ENCODE results near the gene BICD1.
"Not testable (repeated sequence)": the region's sequence is repeated elsewhere in the genome, so short reads cannot be mapped to it uniquely, and the experiment has no call there.

The BICD1 gene

GRCh38 chr12:32089156-32089555 lies 17.5 kb upstream of the BICD1 start:
- Mint-ChIP-seq H3K4me3 (no peak overlapping the region), H3K27me3 (no peaks in the 10 kb centered on the region), H3K9me3 (no peaks in the 10 kb centered on the region), H3K27ac (no peak overlapping the region), H3K4me1 (no peaks in the 10 kb centered on the region)
- ATAC-seq, result no peak
- no peak for DNase-seq

- Mint-ChIP-seq H3K27ac (no peak overlapping the region), H3K4me3 (no peak overlapping the region), H3K27me3 (no peaks in the 10 kb centered on the region), H3K9me3 (no peaks in the 10 kb centered on the region), H3K4me1 (no peaks in the 10 kb centered on the region)
- no peak for ATAC-seq
- DNase-seq, result no peak
Observed at GRCh38 chr12:32089586-32089985, 17.1 kb upstream of the BICD1 start.

- Mint-ChIP-seq H3K4me1 (no peaks in the 10 kb centered on the region), H3K27me3 (no peaks in the 10 kb centered on the region), H3K27ac (no peak overlapping the region), H3K4me3 (no peak overlapping the region), H3K9me3 (no peaks in the 10 kb centered on the region)
- DNase-seq, result no peak
- ATAC-seq, result no peak
Observed at GRCh38 chr12:32091696-32092095, 15.0 kb upstream of the BICD1 start.

GRCh38 chr12:32098112-32098511 lies 8.5 kb upstream of the BICD1 start:
- H3K27me3 Mint-ChIP-seq, result no peaks in the 10 kb centered on the region
- H3K4me3 Mint-ChIP-seq, result no peak overlapping the region
- no peak for DNase-seq
- no peak overlapping the region for H3K27ac Mint-ChIP-seq
- H3K4me1 Mint-ChIP-seq, result no peaks in the 10 kb centered on the region
- no peak for ATAC-seq
- no peaks in the 10 kb centered on the region for H3K9me3 Mint-ChIP-seq

GRCh38 chr12:32099275-32099674 lies 7.4 kb upstream of the BICD1 start:
- not testable (repeated sequence) for H3K4me1 Mint-ChIP-seq, ATAC-seq, DNase-seq, H3K27ac Mint-ChIP-seq, H3K9me3 Mint-ChIP-seq, H3K4me3 Mint-ChIP-seq, H3K27me3 Mint-ChIP-seq

- no peaks in the 10 kb centered on the region for H3K4me1 Mint-ChIP-seq
- H3K4me3 Mint-ChIP-seq, result no peak overlapping the region
- no peak overlapping the region for H3K27ac Mint-ChIP-seq
- ATAC-seq, result no peak
- H3K27me3 Mint-ChIP-seq, result no peaks in the 10 kb centered on the region
- no peak for DNase-seq
- no peaks in the 10 kb centered on the region for H3K9me3 Mint-ChIP-seq
Observed at GRCh38 chr12:32100361-32100760, 6.3 kb upstream of the BICD1 start.

GRCh38 chr12:32100888-32101287 lies 5.8 kb upstream of the BICD1 start:
- no peak for ATAC-seq
- Mint-ChIP-seq H3K9me3 (no peaks in the 10 kb centered on the region), H3K27ac (no peak overlapping the region), H3K4me1 (peaks cover 2% of the 10 kb centered on the region), H3K27me3 (no peaks in the 10 kb centered on the region), H3K4me3 (no peak overlapping the region)
- DNase-seq, result no peak

- DNase-seq, result no peak
- H3K4me1 Mint-ChIP-seq, result peaks cover 7% of the 10 kb centered on the region
- H3K4me3 Mint-ChIP-seq, result no peak overlapping the region
- no peak overlapping the region for H3K27ac Mint-ChIP-seq
- H3K9me3 Mint-ChIP-seq, result no peaks in the 10 kb centered on the region
- ATAC-seq, result no peak
- H3K27me3 Mint-ChIP-seq, result no peaks in the 10 kb centered on the region
Observed at GRCh38 chr12:32102234-32102633, 4.4 kb upstream of the BICD1 start.

GRCh38 chr12:32104572-32105355 lies 1.9 kb upstream of the BICD1 start:
- Mint-ChIP-seq H3K27me3 (no peaks in the 10 kb centered on the region), H3K27ac (no peak overlapping the region), H3K4me3 (no peak overlapping the region), H3K9me3 (no peaks in the 10 kb centered on the region), H3K4me1 (peaks cover 24% of the 10 kb centered on the region)
- no peak for DNase-seq
- no peak for ATAC-seq

GRCh38 chr12:32105986-32106516 lies 596 bp upstream of the BICD1 start:
- Mint-ChIP-seq H3K4me1 (peaks cover 30% of the 10 kb centered on the region), H3K9me3 (no peaks in the 10 kb centered on the region), H3K4me3 (peak overlapping the region; percentile 86 to 91), H3K27ac (peak overlapping the region; percentile 87 to 91), H3K27me3 (no peaks in the 10 kb centered on the region)
- DNase-seq (no peak), ATAC-seq (peak; percentile 2)

GRCh38 chr12:32107359-32108267 lies 966 bp downstream of the BICD1 start:
- Mint-ChIP-seq H3K4me3 (peak overlapping the region; percentile 97), H3K27me3 (no peaks in the 10 kb centered on the region), H3K4me1 (peaks cover 30% of the 10 kb centered on the region), H3K27ac (peak overlapping the region; percentile 93 to 94), H3K9me3 (no peaks in the 10 kb centered on the region)
- DNase-seq, result peak; percentile 15 to 28
- ATAC-seq, result peak; percentile 41

GRCh38 chr12:32108787-32109186 lies 2.1 kb downstream of the BICD1 start:
- ATAC-seq (no peak), DNase-seq (no peak)
- peaks cover 30% of the 10 kb centered on the region for H3K4me1 Mint-ChIP-seq
- H3K9me3 Mint-ChIP-seq, result no peaks in the 10 kb centered on the region
- peak overlapping the region; percentile 41 to 52 for H3K4me3 Mint-ChIP-seq
- no peaks in the 10 kb centered on the region for H3K27me3 Mint-ChIP-seq
- H3K27ac Mint-ChIP-seq, result no peak overlapping the region

GRCh38 chr12:32110417-32110816 lies 3.8 kb downstream of the BICD1 start:
- Mint-ChIP-seq H3K4me1 (peaks cover 34% of the 10 kb centered on the region), H3K27ac (no peak overlapping the region), H3K27me3 (no peaks in the 10 kb centered on the region), H3K4me3 (no peak overlapping the region), H3K9me3 (no peaks in the 10 kb centered on the region)
- DNase-seq (no peak), ATAC-seq (no peak)

- ATAC-seq (no peak), DNase-seq (no peak)
- Mint-ChIP-seq H3K4me1 (peaks cover 34% of the 10 kb centered on the region), H3K27me3 (no peaks in the 10 kb centered on the region), H3K9me3 (no peaks in the 10 kb centered on the region), H3K4me3 (no peak overlapping the region), H3K27ac (no peak overlapping the region)
Observed at GRCh38 chr12:32110942-32111341, 4.3 kb downstream of the BICD1 start.

GRCh38 chr12:32115404-32116104 lies 8.9 kb downstream of the BICD1 start:
- DNase-seq (no peak), ATAC-seq (no peak)
- Mint-ChIP-seq H3K4me3 (no peak overlapping the region), H3K4me1 (peaks cover 13% of the 10 kb centered on the region), H3K27me3 (no peaks in the 10 kb centered on the region), H3K27ac (peak overlapping the region in 1 of 2 donors; percentile 31), H3K9me3 (no peaks in the 10 kb centered on the region)

Measured in stimulated activated naive CD8-positive, alpha-beta T cell treated with anti-CD3 and anti-CD28 coated beads, Interleukin-15, amount 100 ng/mL, for 72 hours (primary cell).